ENCODE data around the gene TRAF3IP3. TPM values are rescaled to one million over a fixed set of nuclear protein-coding genes. Genes with fewer than 3 reads are reported as not detected.

The TRAF3IP3 gene
- total RNA-seq, 1 experiment from 2014 or later, result not detected

DNA sequence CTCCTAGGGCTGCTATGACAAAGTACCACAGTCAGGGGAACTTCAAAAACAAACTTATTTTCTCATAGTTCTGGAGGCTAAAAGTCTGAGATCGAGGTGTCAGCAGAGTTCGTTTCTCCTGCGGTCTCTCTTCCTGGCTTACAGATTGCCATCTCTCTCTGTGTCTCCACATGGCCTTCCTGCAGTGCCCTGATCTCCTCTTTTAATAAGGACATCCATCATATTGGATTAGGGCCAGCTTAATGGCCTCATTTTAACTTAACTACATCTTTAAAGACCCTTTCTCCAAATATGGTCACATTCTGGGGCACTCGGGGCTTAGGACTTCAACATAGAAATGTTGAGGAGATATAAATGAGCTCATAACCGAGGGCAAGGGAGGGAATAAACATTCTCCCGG lies 16.3 kb downstream of the TRAF3IP3 start:
- Mint-ChIP-seq H3K9me3 (no peaks in the 10 kb centered on the region), H3K27ac (no peak overlapping the region), H3K27me3 (ENCODE audit: low read depth) (peaks cover 6% of the 10 kb centered on the region; the same call in 1 of the 2 replicates), H3K36me3 (ENCODE audit: insufficient read depth in 1 of 3, low read depth in 3 of 3) (no peaks in the 10 kb centered on the region; a peak in 1 of 7 replicates), H3K4me1 (peaks cover 0 to 6% of the 10 kb centered on the region in 2 experiments; a peak in 1 of 4 replicates), H3K4me3 (no peak overlapping the region)
- H2BK12ac ChIP-seq (ENCODE audit: insufficient read length, low read depth, low read length), result no peak overlapping the region
- H3K4me2 ChIP-seq (ENCODE audit: insufficient read depth, insufficient read length, low read length), result no peak overlapping the region
- no peak overlapping the region for H2BK5ac ChIP-seq (ENCODE audit: insufficient read length, low read length)
- no peak overlapping the region for H3K4ac ChIP-seq (ENCODE audit: low read depth, low read length)
- no peak overlapping the region for H4K91ac ChIP-seq (ENCODE audit: insufficient read length, low read depth, low read length)
- TF ChIP-seq, protein P1, sequence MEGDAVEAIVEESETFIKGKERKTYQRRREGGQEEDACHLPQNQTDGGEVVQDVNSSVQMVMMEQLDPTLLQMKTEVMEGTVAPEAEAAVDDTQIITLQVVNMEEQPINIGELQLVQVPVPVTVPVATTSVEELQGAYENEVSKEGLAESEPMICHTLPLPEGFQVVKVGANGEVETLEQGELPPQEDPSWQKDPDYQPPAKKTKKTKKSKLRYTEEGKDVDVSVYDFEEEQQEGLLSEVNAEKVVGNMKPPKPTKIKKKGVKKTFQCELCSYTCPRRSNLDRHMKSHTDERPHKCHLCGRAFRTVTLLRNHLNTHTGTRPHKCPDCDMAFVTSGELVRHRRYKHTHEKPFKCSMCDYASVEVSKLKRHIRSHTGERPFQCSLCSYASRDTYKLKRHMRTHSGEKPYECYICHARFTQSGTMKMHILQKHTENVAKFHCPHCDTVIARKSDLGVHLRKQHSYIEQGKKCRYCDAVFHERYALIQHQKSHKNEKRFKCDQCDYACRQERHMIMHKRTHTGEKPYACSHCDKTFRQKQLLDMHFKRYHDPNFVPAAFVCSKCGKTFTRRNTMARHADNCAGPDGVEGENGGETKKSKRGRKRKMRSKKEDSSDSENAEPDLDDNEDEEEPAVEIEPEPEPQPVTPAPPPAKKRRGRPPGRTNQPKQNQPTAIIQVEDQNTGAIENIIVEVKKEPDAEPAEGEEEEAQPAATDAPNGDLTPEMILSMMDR (conservative IDR thresholded peaks at IDR 0.05), result no peak
- H2BK120ac ChIP-seq (ENCODE audit: low read depth, low read length, poor library complexity, severe bottlenecking), result no peak overlapping the region
- H2AFZ ChIP-seq (ENCODE audit: low read length), result no peak overlapping the region
- H3K4me1 ChIP-seq (ENCODE audit: insufficient read depth, low read length), result no peaks in the 10 kb centered on the region
- no peak overlapping the region for H3K27ac ChIP-seq (ENCODE audit: insufficient read length, low read depth, low read length)
- H2BK20ac ChIP-seq (ENCODE audit: low read depth, low read length, poor library complexity, severe bottlenecking), result no peak overlapping the region
- WGBS (ENCODE audit: extremely low coverage, insufficient read length, low lambda C conversion rate), result no CpG with 5 or more reads among the region's 6 CpGs
- H3K23me2 ChIP-seq (ENCODE audit: insufficient read length, low read depth, low read length, poor library complexity, severe bottlenecking), result no peaks in the 10 kb centered on the region
- no peaks in the 10 kb centered on the region for H3K79me2 ChIP-seq (ENCODE audit: insufficient read depth, low read length)
- H3K18ac ChIP-seq (ENCODE audit: insufficient read length, low read depth, low read length), result no peak overlapping the region
- peaks cover 3% of the 10 kb centered on the region for H4K20me1 ChIP-seq (ENCODE audit: control insufficient read depth, insufficient read depth, insufficient read length)
- H3K14ac ChIP-seq (ENCODE audit: insufficient read depth, low read length), result no peak overlapping the region
- DNase-seq, result no peak
- no peak overlapping the region for H4K5ac ChIP-seq (ENCODE audit: insufficient read length, low read depth, low read length)
- no peaks in the 10 kb centered on the region for H3K79me1 ChIP-seq (ENCODE audit: insufficient read depth, low read depth, low read length, poor library complexity, severe bottlenecking)
- no peak overlapping the region for H3K9ac ChIP-seq (ENCODE audit: extremely low read depth, insufficient read length, low read length)
- no peak overlapping the region for H2AK5ac ChIP-seq (ENCODE audit: insufficient read length, low read length)
- no peak overlapping the region for H4K8ac ChIP-seq (replicated peaks; ENCODE audit: insufficient read length, low read depth, low read length)
- no peak overlapping the region for H3K56ac ChIP-seq (ENCODE audit: insufficient read length, low read depth, low read length)
- no peak overlapping the region for H2BK15ac ChIP-seq (ENCODE audit: low read depth, low read length)
- H3K9me3 ChIP-seq (ENCODE audit: control insufficient read depth, low read depth, low read length), result no peaks in the 10 kb centered on the region
- no peaks in the 10 kb centered on the region for H3K27me3 ChIP-seq (ENCODE audit: insufficient read depth, low read length)
- no peak overlapping the region for H3K23ac ChIP-seq (ENCODE audit: insufficient read length, low read depth, low read length)
- no peak overlapping the region for H3T11ph ChIP-seq (ENCODE audit: low read length)
